Thyroid gland (tissue), 4 donors: ENCODE results near the gene EMID1. TPM values are rescaled to one million over a fixed set of nuclear protein-coding genes. Genes with fewer than 3 reads are reported as not detected.
A peak's percentile ranks its signal among the peaks of the same experiment; 100 is the strongest.

Experiments used
- DNase-seq, 2 donors: peaks; one replicate each; pipeline ENCODE4 v3.0.0-alpha.2; 2019
- H3K27ac ChIP-seq, 3 donors: fragments of 200-600 bp; sonication (generic); 1 replicate in 2 of 3; 2 replicates in 1 of 3; pipeline ENCODE4 v1.5.1; 2016 to 2019; ENCODE audit warnings: mild to moderate bottlenecking in 1 of 3, moderate library complexity in 1 of 3
- H3K27me3 ChIP-seq: fragments of 200-600 bp; sonication (generic); one replicate; pipeline ENCODE4 v1.5.1; 2019
- H3K36me3 ChIP-seq, 2 donors: fragments of 200-600 bp; sonication (generic); one replicate each; pipeline ENCODE4 v1.5.1; 2016 to 2019
- H3K4me1 ChIP-seq, 2 donors: fragments of 200-600 bp; sonication (generic); one replicate each; pipeline ENCODE4 v1.5.1; 2017 to 2019
- H3K4me3 ChIP-seq, 3 donors: fragments of 200-600 bp; sonication (generic); replicated peaks in 1 of 3; 1 replicate in 2 of 3; 2 replicates in 1 of 3; pipeline ENCODE4 v1.5.1; 2016; ENCODE audit warnings: mild to moderate bottlenecking in 1 of 3
- H3K9me3 ChIP-seq: fragments of 200-600 bp; sonication (generic); one replicate; pipeline ENCODE4 v1.5.1; 2017
- POLR2A ChIP-seq, 2 donors: fragments of 450-650 bp; IDR thresholded peaks; one replicate each; pipeline ENCODE4 v1.6.1; 2017; ENCODE audit warnings: antibody characterized with exemption in 2 of 2, mild to moderate bottlenecking in 2 of 2, moderate library complexity in 1 of 2
- WGBS, 2 donors: methylation state at CpG; one replicate each; pipeline ENCODE4 v1.1.5; 2017; 5-methylcytosine and 5-hydroxymethylcytosine counted together
- intact Hi-C: fragments of 100-400 bp; cut with DNase I; formaldehyde crosslinking; loops from one replicate; pipeline ENCODE4 v1.15.1; 2023
- total RNA-seq, 4 donors: library from RNA; depleted of rRNA; stranded (reverse); fragments of >200 nt; gene quantifications; one replicate each; pipeline ENCODE4 v1.2.3, GENCODE V29; 2016
- TF ChIP-seq, protein P1 (sequence below), 6 experiments: fragments of 200-600 bp in 3 of 6; fragments of 450-650 bp in 3 of 6; sonication (generic) in 3 of 6; IDR thresholded peaks; one replicate each; pipeline ENCODE4 v1.5.1; 2016 to 2019; ENCODE audit warnings: antibody characterized with exemption in 6 of 6, mild to moderate bottlenecking in 2 of 6, inconsistent platforms in 1 of 6, moderate library complexity in 1 of 6

EMID1 gene
- 10 to 100 TPM; 14.0 to 55.9 (median 19.0) TPM for total RNA-seq

DNA sequence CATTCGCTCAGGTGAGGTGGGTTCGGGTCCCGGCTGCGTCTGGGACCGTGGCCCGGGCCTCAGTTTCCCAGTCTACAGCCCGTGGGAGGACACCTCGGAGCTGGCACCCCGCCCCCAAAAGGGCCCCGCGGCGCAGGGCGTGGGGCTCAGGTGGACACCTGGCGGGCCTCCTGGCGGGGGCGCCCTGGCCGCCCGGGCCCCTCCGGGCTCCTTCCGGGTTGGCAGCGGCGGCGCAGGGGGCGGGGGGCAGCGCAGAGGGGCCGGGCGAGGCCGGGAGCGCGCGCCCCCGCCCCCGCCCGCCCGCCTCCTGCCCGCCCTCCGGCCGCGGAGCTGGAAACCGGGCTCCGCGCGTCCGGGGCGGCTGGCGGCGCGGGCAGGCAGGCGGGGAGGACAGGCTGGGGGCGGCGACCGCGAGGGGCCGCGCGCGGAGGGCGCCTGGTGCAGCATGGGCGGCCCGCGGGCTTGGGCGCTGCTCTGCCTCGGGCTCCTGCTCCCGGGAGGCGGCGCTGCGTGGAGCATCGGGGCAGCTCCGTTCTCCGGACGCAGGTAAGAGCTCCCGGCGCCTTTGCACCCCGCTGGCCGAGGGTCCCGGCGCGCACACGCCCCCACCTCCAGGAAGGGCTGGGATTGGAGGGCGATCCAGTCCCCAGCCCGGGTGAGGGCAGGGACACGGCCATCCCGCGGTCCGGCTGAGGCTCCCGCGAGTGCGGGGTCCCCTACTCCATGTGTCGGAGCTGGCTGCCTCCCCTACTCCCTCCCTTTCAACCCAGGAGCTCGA lies at the start of gene EMID1:
EMID1 (plus strand) TSS at position 303 of the 778 bp plus-strand sequence; CDS start at position 446, 143 bp downstream.
- DNase-seq = peak; percentile 59 to 67
- WGBS, 2 donors = 2 to 3% methylated on average over 23 to 25 of the region's 90 CpGs

DNA sequence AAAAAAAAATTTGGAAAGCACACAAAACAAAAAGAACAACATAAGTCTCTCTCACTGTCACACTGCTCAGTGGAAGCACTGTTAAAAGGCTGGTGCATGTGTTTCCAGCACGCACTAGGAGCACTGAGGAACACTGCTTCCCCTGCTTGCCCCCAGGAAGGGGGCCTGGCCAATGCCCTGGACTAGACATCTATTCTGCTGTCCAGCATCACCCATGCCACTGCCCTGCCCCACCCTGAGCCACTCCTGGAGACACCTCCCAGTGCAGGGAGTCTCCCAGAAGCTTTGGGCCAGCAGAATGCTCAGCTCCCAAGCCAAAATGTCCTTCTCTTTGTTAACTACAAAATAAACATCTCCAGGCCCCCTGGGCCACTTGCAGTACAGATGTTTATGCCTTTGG lies 49.7 kb upstream of the EMID1 start:
- intact Hi-C loops = loop anchor here (10.0 kb wide), 1 partner anchor 81 kb away; the partner anchor contains the start of gene KREMEN1
- whole genome bisulfite sequencing, 2 donors = 100% methylated on average over 1 of the region's 1 CpG
- no peak for TF ChIP-seq POLR2A (IDR thresholded peaks at IDR 0.05)
- TF ChIP-seq, protein P1, sequence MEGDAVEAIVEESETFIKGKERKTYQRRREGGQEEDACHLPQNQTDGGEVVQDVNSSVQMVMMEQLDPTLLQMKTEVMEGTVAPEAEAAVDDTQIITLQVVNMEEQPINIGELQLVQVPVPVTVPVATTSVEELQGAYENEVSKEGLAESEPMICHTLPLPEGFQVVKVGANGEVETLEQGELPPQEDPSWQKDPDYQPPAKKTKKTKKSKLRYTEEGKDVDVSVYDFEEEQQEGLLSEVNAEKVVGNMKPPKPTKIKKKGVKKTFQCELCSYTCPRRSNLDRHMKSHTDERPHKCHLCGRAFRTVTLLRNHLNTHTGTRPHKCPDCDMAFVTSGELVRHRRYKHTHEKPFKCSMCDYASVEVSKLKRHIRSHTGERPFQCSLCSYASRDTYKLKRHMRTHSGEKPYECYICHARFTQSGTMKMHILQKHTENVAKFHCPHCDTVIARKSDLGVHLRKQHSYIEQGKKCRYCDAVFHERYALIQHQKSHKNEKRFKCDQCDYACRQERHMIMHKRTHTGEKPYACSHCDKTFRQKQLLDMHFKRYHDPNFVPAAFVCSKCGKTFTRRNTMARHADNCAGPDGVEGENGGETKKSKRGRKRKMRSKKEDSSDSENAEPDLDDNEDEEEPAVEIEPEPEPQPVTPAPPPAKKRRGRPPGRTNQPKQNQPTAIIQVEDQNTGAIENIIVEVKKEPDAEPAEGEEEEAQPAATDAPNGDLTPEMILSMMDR (IDR thresholded peaks at IDR 0.05) = no peak
- Histone ChIP-seq H3K27ac (no peak overlapping the region), H3K4me1 (peaks cover 15 to 27% of the 10 kb centered on the region in 2 donors), H3K4me3 (no peak overlapping the region), H3K36me3 (no peaks in the 10 kb centered on the region), H3K27me3 (no peaks in the 10 kb centered on the region), H3K9me3 (no peaks in the 10 kb centered on the region)
- no peak for DNase-seq

More for the DNA sequence above, at the start of gene EMID1:
- no peaks in the 10 kb centered on the region for H3K9me3 ChIP-seq
- TF ChIP-seq, protein P1 (IDR thresholded peaks at IDR 0.05) = peak in 2 of 6 experiments; percentile 8 to 33
- no peak for TF ChIP-seq POLR2A (IDR thresholded peaks at IDR 0.05)
- H3K27me3 ChIP-seq = no peaks in the 10 kb centered on the region
- no peaks in the 10 kb centered on the region for H3K36me3 ChIP-seq
- H3K4me1 ChIP-seq = peaks cover 12 to 25% of the 10 kb centered on the region in 2 donors
- intact Hi-C loops = no loop called here
- peak within 1 kb of the TSS; percentile 2 to 50 (median 20) for H3K27ac ChIP-seq
- H3K4me3 ChIP-seq = peak within 1 kb of the TSS; percentile 61 to 67 (median 62)

DNA sequence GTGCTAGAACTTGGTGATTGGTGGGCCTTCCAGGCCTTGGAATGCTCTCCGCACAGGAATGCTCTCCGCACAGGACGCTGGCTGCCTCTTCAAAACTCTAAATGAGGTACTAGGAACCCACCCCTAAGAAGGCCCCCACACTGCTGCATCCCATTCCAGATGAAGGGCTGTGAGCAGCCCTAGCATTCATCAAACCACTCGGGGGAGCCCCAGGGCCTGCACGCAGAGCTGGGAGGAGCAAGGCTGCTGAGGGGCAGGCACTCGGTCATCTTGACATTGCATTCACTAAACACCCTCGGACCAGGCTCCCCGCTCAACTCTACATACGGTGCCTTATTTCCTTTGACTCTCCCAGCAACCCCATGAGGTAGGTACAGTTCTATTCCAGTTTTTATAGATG lies 49.2 kb upstream of the EMID1 start:
- DNase-seq = no peak
- H3K4me1 ChIP-seq = peaks cover 15 to 25% of the 10 kb centered on the region in 2 donors
- no peaks in the 10 kb centered on the region for H3K9me3 ChIP-seq
- H3K4me3 ChIP-seq = no peak overlapping the region
- TF ChIP-seq POLR2A (IDR thresholded peaks at IDR 0.05) = no peak
- H3K27ac ChIP-seq = no peak overlapping the region
- no peaks in the 10 kb centered on the region for H3K36me3 ChIP-seq
- intact Hi-C loops = loop anchor here (10.0 kb wide), 1 partner anchor 82 kb away; the partner anchor contains the start of gene KREMEN1
- H3K27me3 ChIP-seq = no peaks in the 10 kb centered on the region
- 80 to 84% methylated on average over 6 to 8 of the region's 9 CpGs for WGBS, 2 donors

DNA sequence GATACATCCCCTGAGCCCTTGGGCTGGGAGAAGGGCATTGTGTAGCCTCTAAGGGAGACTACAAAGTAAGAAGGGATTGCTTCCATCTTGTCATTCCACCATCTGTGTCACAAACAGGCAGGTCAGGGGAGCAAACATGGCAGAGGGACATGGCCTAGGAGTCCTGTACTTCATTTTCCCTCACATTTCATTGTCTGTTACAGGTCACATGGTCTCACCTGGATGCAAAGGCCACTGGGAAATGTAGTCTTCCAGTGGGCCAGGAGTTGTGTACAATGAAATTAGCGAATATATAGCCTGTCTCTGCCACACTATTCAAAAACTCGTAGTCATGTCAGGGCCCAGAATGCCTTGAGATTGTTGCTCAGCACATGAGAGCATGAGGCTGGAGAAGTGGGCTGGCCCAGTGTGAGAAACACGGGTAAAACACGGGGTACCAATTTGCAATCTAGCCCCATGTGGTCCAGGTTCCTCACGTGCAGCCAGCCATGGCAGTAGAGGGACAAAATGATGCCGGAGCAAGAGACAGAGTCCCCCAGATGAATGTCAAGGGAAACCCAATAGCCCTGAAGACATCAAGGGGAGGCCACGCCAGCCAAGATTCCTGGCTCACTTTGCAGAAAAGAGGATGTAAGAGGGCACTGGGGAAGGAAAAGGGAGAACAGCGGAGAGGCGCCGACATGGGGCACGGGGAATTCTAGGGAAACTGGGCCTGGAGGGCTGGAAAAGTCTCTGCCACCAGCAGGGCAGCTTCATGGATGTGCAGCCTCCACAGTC lies 47.7 kb upstream of the EMID1 start:
- Histone ChIP-seq H3K9me3 (no peaks in the 10 kb centered on the region), H3K36me3 (no peaks in the 10 kb centered on the region), H3K27me3 (no peaks in the 10 kb centered on the region), H3K4me1 (peaks cover 5 to 11% of the 10 kb centered on the region in 2 donors), H3K27ac (no peak overlapping the region), H3K4me3 (no peak overlapping the region)
- WGBS, 2 donors = 85 to 89% methylated on average over 11 of the region's 11 CpGs
- intact Hi-C loops = loop anchor here (10.0 kb wide), 1 partner anchor 83 kb away; the partner anchor contains the start of gene KREMEN1
- TF ChIP-seq POLR2A (IDR thresholded peaks at IDR 0.05) = no peak
- TF ChIP-seq, protein P1 (IDR thresholded peaks at IDR 0.05) = no peak
- DNase-seq = no peak

DNA sequence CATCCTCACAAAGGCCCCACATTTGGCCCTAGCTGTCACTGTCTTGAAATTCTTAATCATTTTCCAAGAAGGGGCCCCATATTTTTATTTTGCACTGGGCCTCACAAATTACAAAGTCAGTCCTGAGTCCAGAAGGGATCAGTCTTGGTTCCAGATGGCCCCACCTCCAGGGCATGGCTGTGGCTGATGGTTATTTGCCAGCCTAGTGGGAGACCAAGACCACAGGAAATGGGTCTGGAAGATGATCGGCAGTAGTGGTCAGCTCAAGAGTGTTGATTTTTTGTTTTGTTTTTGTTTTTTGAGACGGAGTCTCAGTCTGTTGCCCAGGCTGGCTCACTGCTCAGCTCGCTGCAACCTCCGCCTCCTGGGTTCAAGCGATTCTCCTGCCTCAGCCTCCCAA lies 47.1 kb upstream of the EMID1 start:
- intact Hi-C loops = loop anchor here (10.0 kb wide), 1 partner anchor 84 kb away; the partner anchor contains the start of gene KREMEN1
- H3K4me1 ChIP-seq = peaks cover 5 to 10% of the 10 kb centered on the region in 2 donors
- TF ChIP-seq POLR2A (IDR thresholded peaks at IDR 0.05) = no peak
- TF ChIP-seq, protein P1 (IDR thresholded peaks at IDR 0.05) = no peak
- 93% methylated on average over 5 of the region's 5 CpGs for WGBS, 2 donors
- H3K36me3 ChIP-seq = no peaks in the 10 kb centered on the region
- H3K9me3 ChIP-seq = no peaks in the 10 kb centered on the region
- no peak overlapping the region for H3K27ac ChIP-seq
- no peaks in the 10 kb centered on the region for H3K27me3 ChIP-seq
- H3K4me3 ChIP-seq = no peak overlapping the region
- DNase-seq = no peak
